ENCODE measurements around the gene CCDC170. TPM values are rescaled to one million over a fixed set of nuclear protein-coding genes. Genes with fewer than 3 reads are reported as not detected.
A peak's percentile ranks its signal among the peaks of the same experiment; 100 is the strongest.

The CCDC170 gene
- polyA plus RNA-seq, 1 of the 3 experiments (the other 2 are of a cell fraction), result not detected

- H2AFZ ChIP-seq (ENCODE audit: low read depth), result no peak overlapping the region
- ChIA-PET CTCF (no interaction called here), POLR2A (no interaction called here)
- H3K27me3 ChIP-seq (ENCODE audit: insufficient read depth), result no peaks in the 10 kb centered on the region
- H3K4me1 ChIP-seq (ENCODE audit: control insufficient read depth in 1 of 2, insufficient read depth in 2 of 2, low read depth in 1 of 2, low read length in 1 of 2), result no peaks in the 10 kb centered on the region
- H4K20me1 ChIP-seq (ENCODE audit: insufficient read depth), result no peaks in the 10 kb centered on the region
- no peak overlapping the region for H3K9ac ChIP-seq
- no peaks in the 10 kb centered on the region for H3K36me3 ChIP-seq (replicated peaks in 1 of 2; ENCODE audit: control insufficient read depth in 1 of 2, insufficient read depth in 2 of 2, low read length in 1 of 2)
- DNase-seq, result no peak
- H3K9me3 ChIP-seq, result no peaks in the 10 kb centered on the region
- no peaks in the 10 kb centered on the region for H3F3A ChIP-seq (replicated peaks; ENCODE audit: insufficient read depth)
- WGBS (ENCODE audit: low lambda C conversion rate), result 10% methylated on average over 1 of the region's 1 CpG
- H3K27ac ChIP-seq (ENCODE audit: low read depth in 2 of 2, low read length in 1 of 2), result no peak overlapping the region
- TF ChIP-seq GATA2 (CRISPR knock-in tag; IDR thresholded peaks at IDR 0.05) (no peak), SIN3A (IDR thresholded peaks at IDR 0.05; ENCODE audit: borderline replicate concordance, low read depth, low read length) (no peak), RCOR1 (IDR thresholded peaks at IDR 0.05; ENCODE audit: low read length) (no peak)
- TF ChIP-seq, protein P1, sequence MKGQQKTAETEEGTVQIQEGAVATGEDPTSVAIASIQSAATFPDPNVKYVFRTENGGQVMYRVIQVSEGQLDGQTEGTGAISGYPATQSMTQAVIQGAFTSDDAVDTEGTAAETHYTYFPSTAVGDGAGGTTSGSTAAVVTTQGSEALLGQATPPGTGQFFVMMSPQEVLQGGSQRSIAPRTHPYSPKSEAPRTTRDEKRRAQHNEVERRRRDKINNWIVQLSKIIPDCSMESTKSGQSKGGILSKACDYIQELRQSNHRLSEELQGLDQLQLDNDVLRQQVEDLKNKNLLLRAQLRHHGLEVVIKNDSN (IDR thresholded peaks at IDR 0.05; ENCODE audit: borderline replicate concordance, low read depth), result no peak
- no peaks in the 10 kb centered on the region for H3K9me2 ChIP-seq
- no peak overlapping the region for H3K4me3 ChIP-seq (ENCODE audit: low read depth in 2 of 2, low read length in 1 of 2)
- H3K4me2 ChIP-seq, result no peak overlapping the region
- no peaks in the 10 kb centered on the region for H3K79me2 ChIP-seq (ENCODE audit: insufficient read depth)
These were observed 7.8 kb downstream of the CCDC170 start for GRCh38 chr6:151501511-151502136.

- no peak for DNase-seq
- Histone ChIP-seq H3K9me2 (no peaks in the 10 kb centered on the region), H3K4me1 (ENCODE audit: control insufficient read depth in 1 of 2, insufficient read depth in 2 of 2, low read depth in 1 of 2, low read length in 1 of 2) (no peaks in the 10 kb centered on the region), H4K20me1 (ENCODE audit: insufficient read depth) (no peaks in the 10 kb centered on the region), H3K79me2 (ENCODE audit: insufficient read depth) (no peaks in the 10 kb centered on the region), H3K9ac (no peak overlapping the region), H3K9me3 (no peaks in the 10 kb centered on the region), H3K4me3 (ENCODE audit: low read depth in 2 of 2, low read length in 1 of 2) (no peak overlapping the region), H3K36me3 (replicated peaks in 1 of 2; ENCODE audit: control insufficient read depth in 1 of 2, insufficient read depth in 2 of 2, low read length in 1 of 2) (no peaks in the 10 kb centered on the region), H3F3A (replicated peaks; ENCODE audit: insufficient read depth) (no peaks in the 10 kb centered on the region), H3K4me2 (no peak overlapping the region), H2AFZ (ENCODE audit: low read depth) (no peak overlapping the region), H3K27me3 (ENCODE audit: insufficient read depth) (no peaks in the 10 kb centered on the region), H3K27ac (ENCODE audit: low read depth in 2 of 2, low read length in 1 of 2) (no peak overlapping the region)
- ChIA-PET CTCF (no interaction called here), POLR2A (no interaction called here)
- WGBS (ENCODE audit: low lambda C conversion rate), result 96% methylated on average over 4 of the region's 4 CpGs
- TF ChIP-seq SIN3A (IDR thresholded peaks at IDR 0.05; ENCODE audit: borderline replicate concordance, low read depth, low read length) (no peak), FOSL2 (IDR thresholded peaks at IDR 0.05; ENCODE audit: borderline replicate concordance, low read depth) (0 out of 2 replicates have a peak, but pooled peaks have one; percentile 14)
These were observed 8.7 kb downstream of the CCDC170 start for GRCh38 chr6:151502499-151502898.

GRCh38 chr6:151506761-151507160, 12.9 kb downstream of the CCDC170 start:
- no peaks in the 10 kb centered on the region for H3K9me3 ChIP-seq
- no peaks in the 10 kb centered on the region for H4K20me1 ChIP-seq (ENCODE audit: insufficient read depth)
- H3K4me2 ChIP-seq, result no peak overlapping the region
- no peaks in the 10 kb centered on the region for H3F3A ChIP-seq (replicated peaks; ENCODE audit: insufficient read depth)
- no peak overlapping the region for H3K9ac ChIP-seq
- H3K4me1 ChIP-seq (ENCODE audit: control insufficient read depth in 1 of 2, insufficient read depth in 2 of 2, low read depth in 1 of 2, low read length in 1 of 2), result no peaks in the 10 kb centered on the region
- no peaks in the 10 kb centered on the region for H3K79me2 ChIP-seq (ENCODE audit: insufficient read depth)
- whole genome bisulfite sequencing (ENCODE audit: low lambda C conversion rate), result 15% methylated on average over 2 of the region's 2 CpGs
- ChIA-PET POLR2A (no interaction called here), CTCF (no interaction called here)
- no peak overlapping the region for H2AFZ ChIP-seq (ENCODE audit: low read depth)
- H3K27ac ChIP-seq (ENCODE audit: low read depth in 2 of 2, low read length in 1 of 2), result no peak overlapping the region
- no peaks in the 10 kb centered on the region for H3K36me3 ChIP-seq (replicated peaks in 1 of 2; ENCODE audit: control insufficient read depth in 1 of 2, insufficient read depth in 2 of 2, low read length in 1 of 2)
- no peaks in the 10 kb centered on the region for H3K27me3 ChIP-seq (ENCODE audit: insufficient read depth)
- TF ChIP-seq SMC3 (IDR thresholded peaks at IDR 0.05; ENCODE audit: low read depth, low read length) (no peak), MXI1 (IDR thresholded peaks at IDR 0.05; ENCODE audit: low read depth, low read length) (no peak), TEAD4 (IDR thresholded peaks at IDR 0.05; ENCODE audit: borderline replicate concordance, insufficient read depth) (no peak), RAD21 (IDR thresholded peaks at IDR 0.05; ENCODE audit: low read length) (no peak), USF2 (IDR thresholded peaks at IDR 0.05; ENCODE audit: borderline replicate concordance, low read depth, low read length) (no peak), SIN3A (IDR thresholded peaks at IDR 0.05; ENCODE audit: borderline replicate concordance, low read depth, low read length) (no peak), JUND (IDR thresholded peaks at IDR 0.05) (no peak), YY1 (IDR thresholded peaks at IDR 0.05; ENCODE audit: low read depth) (no peak), PBX3 (IDR thresholded peaks at IDR 0.05) (no peak), EZH2phosphoT487 (IDR thresholded peaks at IDR 0.05; ENCODE audit: borderline replicate concordance, low read depth) (no peak)
- TF ChIP-seq, protein P2, sequence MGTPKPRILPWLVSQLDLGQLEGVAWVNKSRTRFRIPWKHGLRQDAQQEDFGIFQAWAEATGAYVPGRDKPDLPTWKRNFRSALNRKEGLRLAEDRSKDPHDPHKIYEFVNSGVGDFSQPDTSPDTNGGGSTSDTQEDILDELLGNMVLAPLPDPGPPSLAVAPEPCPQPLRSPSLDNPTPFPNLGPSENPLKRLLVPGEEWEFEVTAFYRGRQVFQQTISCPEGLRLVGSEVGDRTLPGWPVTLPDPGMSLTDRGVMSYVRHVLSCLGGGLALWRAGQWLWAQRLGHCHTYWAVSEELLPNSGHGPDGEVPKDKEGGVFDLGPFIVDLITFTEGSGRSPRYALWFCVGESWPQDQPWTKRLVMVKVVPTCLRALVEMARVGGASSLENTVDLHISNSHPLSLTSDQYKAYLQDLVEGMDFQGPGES (IDR thresholded peaks at IDR 0.05; ENCODE audit: low read depth, low read length), result no peak
- TF ChIP-seq, protein P1 (IDR thresholded peaks at IDR 0.05; ENCODE audit: borderline replicate concordance, low read depth), result no peak
- H3K9me2 ChIP-seq, result no peaks in the 10 kb centered on the region
- no peak for DNase-seq
- no peak overlapping the region for H3K4me3 ChIP-seq (ENCODE audit: low read depth in 2 of 2, low read length in 1 of 2)
